Cardiac ventricle fibroblast (primary cell): Measurements from ENCODE around the gene TRIAP1. TPM values are rescaled to one million over a fixed set of nuclear protein-coding genes. Genes with fewer than 3 reads are reported as not detected.

Experiments
- total RNA-seq: library from RNA; depleted of rRNA; stranded (reverse); fragments of >200 nt; gene quantifications from 2 replicates; pipeline ENCODE4 v1.2.3, GENCODE V29; 2015

Gene TRIAP1
- 22.5 and 27.4 TPM in 2 replicates for total RNA-seq

DNA sequence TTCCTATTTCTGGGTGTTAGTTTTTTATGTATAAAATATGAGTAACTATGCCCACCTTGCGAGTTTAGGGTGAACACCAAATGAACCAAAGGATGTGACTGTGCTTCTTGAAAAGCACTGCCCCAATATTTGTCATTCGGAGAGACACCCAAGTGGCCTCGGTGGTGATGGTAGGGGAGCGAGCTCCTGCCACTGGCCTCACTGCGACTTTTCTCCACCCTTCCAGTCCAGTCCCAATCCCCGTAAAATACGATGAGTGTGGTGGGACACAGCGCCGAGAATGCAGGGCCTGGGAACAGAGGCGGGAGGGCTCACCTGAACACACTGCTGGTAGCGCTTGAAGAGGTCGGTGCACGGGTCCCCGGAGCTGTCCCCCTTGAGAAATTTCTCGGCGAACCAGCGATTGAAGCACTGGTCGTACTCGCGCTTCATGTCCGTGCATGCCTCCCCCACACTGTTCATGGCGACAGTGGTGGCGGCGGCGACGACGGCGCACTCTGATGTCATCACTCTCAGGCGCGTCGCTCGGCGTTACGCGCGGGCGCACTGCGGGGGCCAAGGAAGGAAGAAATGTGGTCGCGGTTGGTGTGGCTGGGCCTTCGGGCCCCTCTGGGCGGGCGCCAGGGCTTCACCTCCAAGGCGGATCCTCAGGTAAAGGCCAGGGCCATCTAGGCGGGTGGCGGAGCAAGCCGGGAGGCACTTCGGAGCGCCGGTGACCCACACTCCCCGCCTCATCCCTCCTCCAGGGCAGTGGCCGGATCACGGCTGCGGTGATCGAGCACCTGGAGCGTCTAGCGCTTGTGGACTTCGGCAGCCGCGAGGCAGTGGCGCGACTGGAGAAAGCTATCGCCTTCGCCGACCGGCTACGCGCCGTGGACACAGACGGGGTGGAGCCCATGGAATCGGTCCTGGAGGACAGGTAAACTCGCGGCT, at the start of gene TRIAP1, which contains the start of gene GATC:
Gene TRIAP1 (minus strand): TSS at position 474 of the 933 bp plus-strand sequence. CDS start 12 bp downstream, at position 462.
Gene GATC (plus strand): TSS at position 534 of the 933 bp plus-strand sequence. CDS start 37 bp downstream, at position 571.

DNA sequence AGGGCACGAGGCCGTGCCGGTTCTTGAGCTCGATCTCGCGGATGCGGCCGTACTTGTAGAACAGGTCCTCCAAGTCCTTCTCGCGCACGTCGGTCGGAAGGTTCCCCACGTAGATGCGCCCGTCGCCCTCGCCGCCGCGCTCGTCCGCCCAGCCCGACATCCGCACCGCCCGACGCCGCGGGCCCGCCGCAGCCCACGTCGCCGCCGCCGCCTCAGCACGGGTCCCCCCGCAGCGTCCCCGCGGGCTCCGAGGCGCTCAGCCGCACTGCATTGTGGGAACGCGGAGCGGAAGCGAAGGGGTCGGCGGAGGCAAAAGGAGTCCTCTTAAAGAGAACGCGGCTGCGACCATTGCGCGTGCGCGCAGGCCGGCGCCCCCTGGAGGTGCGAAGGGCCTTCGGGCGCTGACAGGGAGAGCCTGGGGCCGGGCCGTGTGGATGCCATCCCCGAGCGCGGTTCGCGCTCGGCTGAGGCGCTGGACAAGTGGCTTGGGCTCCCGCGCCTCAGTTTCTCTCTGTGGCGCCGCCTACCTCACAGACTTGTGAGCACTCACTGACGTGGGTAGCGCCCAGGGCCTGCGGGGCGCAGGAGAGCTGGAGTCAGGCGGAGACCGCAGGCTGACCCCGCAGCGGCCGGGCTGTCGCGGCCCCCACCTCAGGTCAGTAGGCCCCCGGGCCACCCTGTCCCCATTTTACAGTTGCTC, 23.4 kb upstream of the TRIAP1 start, which contains the start of gene SRSF9:
Gene SRSF9 (minus strand): TSS at position 299 of the 700 bp plus-strand sequence. CDS start 139 bp downstream, at position 160.

DNA sequence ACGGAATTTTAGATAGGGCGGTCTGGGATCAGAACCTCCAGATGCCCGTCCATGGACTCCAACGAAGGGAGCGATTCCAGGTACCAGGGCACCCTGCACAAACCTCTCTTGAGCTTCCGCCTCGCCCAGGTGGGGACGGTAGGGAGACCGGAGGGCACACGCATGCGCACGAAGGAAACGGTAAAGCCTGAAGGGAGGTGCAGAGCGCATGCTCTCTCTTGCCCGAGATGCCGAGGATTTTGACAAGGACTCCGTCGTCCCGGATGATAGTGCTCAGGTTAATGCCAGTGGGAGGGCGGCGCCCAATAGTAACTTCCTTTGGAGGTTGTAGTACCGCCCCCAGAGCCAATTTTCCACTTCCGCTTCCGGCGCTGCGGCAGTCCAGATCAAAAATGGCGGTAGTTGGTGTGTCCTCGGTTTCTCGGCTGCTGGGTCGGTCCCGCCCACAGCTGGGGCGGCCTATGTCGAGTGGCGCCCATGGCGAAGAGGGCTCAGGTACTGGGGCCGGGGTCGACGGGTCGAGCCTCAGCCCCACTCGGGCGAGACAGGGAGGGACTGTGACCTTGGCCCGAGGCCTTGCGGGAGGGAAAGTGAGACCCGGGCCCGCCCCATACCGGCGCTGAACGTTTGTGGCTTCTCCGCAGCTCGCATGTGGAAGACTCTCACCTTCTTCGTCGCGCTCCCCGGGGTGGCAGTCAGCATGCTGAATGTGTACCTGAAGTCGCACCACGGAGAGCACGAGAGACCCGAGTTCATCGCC, 8.3 kb downstream of the TRIAP1 start, which contains the start of gene COX6A1:
Gene COX6A1 (plus strand): TSS at position 379 of the 760 bp plus-strand sequence. CDS start 14 bp downstream, at position 393.

Other genes starting within 250 kb of the TRIAP1 start
- gene RPLP0, start 245.3 kb downstream of the TRIAP1 start, total RNA-seq, result 3,449 and 3,504 TPM in 2 replicates
- gene PXN, start 180.7 kb downstream of the TRIAP1 start, total RNA-seq, result 60.2 and 63.2 TPM in 2 replicates
- under 0.01 TPM in 2 replicates for gene RNU4-2, start 154.5 kb downstream of the TRIAP1 start, total RNA-seq
- gene RNU4-1, start 153.1 kb downstream of the TRIAP1 start, total RNA-seq, result under 0.01 TPM in 2 replicates
- 0.50 and 2.6 TPM in 2 replicates for gene SIRT4, start 144.1 kb downstream of the TRIAP1 start, total RNA-seq
- not detected in 2 replicates for gene PLA2G1B, start 118.6 kb downstream of the TRIAP1 start, total RNA-seq
- not detected in 2 replicates for gene MSI1, start 77.2 kb downstream of the TRIAP1 start, total RNA-seq
- 355 and 387 TPM in 2 replicates for gene COX6A1, start 8.3 kb downstream of the TRIAP1 start, total RNA-seq
- 15.5 and 15.8 TPM in 2 replicates for gene GATC, start 60 bp upstream of the TRIAP1 start, total RNA-seq
- gene SRSF9, start 23.4 kb upstream of the TRIAP1 start, total RNA-seq, result 58.2 and 58.8 TPM in 2 replicates
- 242 and 291 TPM in 2 replicates for gene DYNLL1, start 49.7 kb upstream of the TRIAP1 start, total RNA-seq
- gene COQ5, start 82.8 kb upstream of the TRIAP1 start, total RNA-seq, result 17.8 and 24.1 TPM in 2 replicates
- 78.5 and 86.4 TPM in 2 replicates for gene RNF10, start 88.0 kb upstream of the TRIAP1 start, total RNA-seq
- gene POP5, start 135.0 kb upstream of the TRIAP1 start, total RNA-seq, result 16.7 and 20.7 TPM in 2 replicates
- gene CABP1, start 194.2 kb upstream of the TRIAP1 start, total RNA-seq, result 0.44 TPM in 1 of 2 replicates, not detected in the other
- 72.6 and 74.4 TPM in 2 replicates for gene MLEC, start 240.8 kb upstream of the TRIAP1 start, total RNA-seq